H1 (cell line): ENCODE results near the gene LUC7L3.

Experiments used
- CEBPB ChIP-seq: IDR thresholded peaks from 2 replicates; pipeline ENCODE4 v1.6.1; 2012; ENCODE audit warnings: low read depth, low read length
- GABPA ChIP-seq: IDR thresholded peaks from 2 replicates; pipeline ENCODE4 v1.6.1; 2011; ENCODE audit warnings: mild to moderate bottlenecking, low read length, moderate library complexity, borderline replicate concordance; ENCODE audit not compliant: insufficient read depth
- GTF2F1 ChIP-seq: IDR thresholded peaks from 2 replicates; pipeline ENCODE4 v1.6.1; 2012; ENCODE audit warnings: low read depth, low read length, improper control_type of control experiment, borderline replicate concordance
- JUN ChIP-seq: IDR thresholded peaks from 2 replicates; pipeline ENCODE4 v1.6.1; 2011; ENCODE audit warnings: low read depth, mild to moderate bottlenecking, improper control_type of control experiment, low read length
- JUND ChIP-seq: IDR thresholded peaks from 2 replicates; pipeline ENCODE4 v1.6.1; 2011; ENCODE audit warnings: mild to moderate bottlenecking, improper control_type of control experiment, low read length
- MAFK ChIP-seq: IDR thresholded peaks from 2 replicates; pipeline ENCODE4 v1.6.1; 2012; ENCODE audit warnings: low read depth, mild to moderate bottlenecking, improper control_type of control experiment, low read length
- RNF2 ChIP-seq: fragments of 200-900, 300-1000 bp; sonication (generic); IDR thresholded peaks from 2 replicates; pipeline ENCODE4 v1.7.1; 2016; ENCODE audit warnings: borderline replicate concordance, low read depth, mild to moderate bottlenecking, antibody characterized with exemption, low read length; ENCODE audit not compliant: poor library complexity, severe bottlenecking; ENCODE audit errors: missing control alignments
- SP1 ChIP-seq: IDR thresholded peaks from 2 replicates; pipeline ENCODE4 v1.6.1; 2011; ENCODE audit warnings: low read depth, low read length
- TEAD4 ChIP-seq: IDR thresholded peaks from 2 replicates; pipeline ENCODE4 v1.6.1; 2012; ENCODE audit warnings: low read depth, low read length, inconsistent platforms, mixed read lengths
- USF2 ChIP-seq: IDR thresholded peaks from 2 replicates; pipeline ENCODE4 v1.6.1; 2011; ENCODE audit warnings: low read length, improper control_type of control experiment
- ZNF274 ChIP-seq: IDR thresholded peaks from 2 replicates; pipeline ENCODE4 v1.7.0; 2012; ENCODE audit warnings: low read length, borderline replicate concordance; ENCODE audit errors: extremely low read depth
- TF ChIP-seq, protein P1 (sequence below), 3 experiments: IDR thresholded peaks; 1 replicate in 2 of 3; 2 replicates in 1 of 3; pipeline versions ENCODE4 v1.5.1 to v1.6.1; 2011; ENCODE audit warnings: low read length in 3 of 3, mild to moderate bottlenecking in 3 of 3, inconsistent platforms in 2 of 3, low read depth in 1 of 3, moderate library complexity in 1 of 3; ENCODE audit not compliant: insufficient read depth in 1 of 3; ENCODE audit errors: control extremely low read depth in 1 of 3

- TF ChIP-seq ZNF274 = no peak
- TF ChIP-seq, protein P1, sequence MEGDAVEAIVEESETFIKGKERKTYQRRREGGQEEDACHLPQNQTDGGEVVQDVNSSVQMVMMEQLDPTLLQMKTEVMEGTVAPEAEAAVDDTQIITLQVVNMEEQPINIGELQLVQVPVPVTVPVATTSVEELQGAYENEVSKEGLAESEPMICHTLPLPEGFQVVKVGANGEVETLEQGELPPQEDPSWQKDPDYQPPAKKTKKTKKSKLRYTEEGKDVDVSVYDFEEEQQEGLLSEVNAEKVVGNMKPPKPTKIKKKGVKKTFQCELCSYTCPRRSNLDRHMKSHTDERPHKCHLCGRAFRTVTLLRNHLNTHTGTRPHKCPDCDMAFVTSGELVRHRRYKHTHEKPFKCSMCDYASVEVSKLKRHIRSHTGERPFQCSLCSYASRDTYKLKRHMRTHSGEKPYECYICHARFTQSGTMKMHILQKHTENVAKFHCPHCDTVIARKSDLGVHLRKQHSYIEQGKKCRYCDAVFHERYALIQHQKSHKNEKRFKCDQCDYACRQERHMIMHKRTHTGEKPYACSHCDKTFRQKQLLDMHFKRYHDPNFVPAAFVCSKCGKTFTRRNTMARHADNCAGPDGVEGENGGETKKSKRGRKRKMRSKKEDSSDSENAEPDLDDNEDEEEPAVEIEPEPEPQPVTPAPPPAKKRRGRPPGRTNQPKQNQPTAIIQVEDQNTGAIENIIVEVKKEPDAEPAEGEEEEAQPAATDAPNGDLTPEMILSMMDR (IDR thresholded peaks at IDR 0.05; ENCODE audit: control extremely low read depth in 1 of 3, insufficient read depth in 1 of 3, low read depth in 1 of 3, low read length in 3 of 3) = no peak
- TF ChIP-seq GTF2F1 = no peak
- no peak for TF ChIP-seq JUN
- TF ChIP-seq SP1 = no peak
- TF ChIP-seq CEBPB = no peak
- TF ChIP-seq MAFK = no peak
- TF ChIP-seq RNF2 = no peak
- TF ChIP-seq USF2 = no peak
- no peak for TF ChIP-seq GABPA
- TF ChIP-seq TEAD4 = no peak
- TF ChIP-seq JUND = no peak
Measured at GRCh38 chr17:50686494-50687199, 32.8 kb upstream of the LUC7L3 start.
